ENCODE data around the gene CDHR1.

DNA sequence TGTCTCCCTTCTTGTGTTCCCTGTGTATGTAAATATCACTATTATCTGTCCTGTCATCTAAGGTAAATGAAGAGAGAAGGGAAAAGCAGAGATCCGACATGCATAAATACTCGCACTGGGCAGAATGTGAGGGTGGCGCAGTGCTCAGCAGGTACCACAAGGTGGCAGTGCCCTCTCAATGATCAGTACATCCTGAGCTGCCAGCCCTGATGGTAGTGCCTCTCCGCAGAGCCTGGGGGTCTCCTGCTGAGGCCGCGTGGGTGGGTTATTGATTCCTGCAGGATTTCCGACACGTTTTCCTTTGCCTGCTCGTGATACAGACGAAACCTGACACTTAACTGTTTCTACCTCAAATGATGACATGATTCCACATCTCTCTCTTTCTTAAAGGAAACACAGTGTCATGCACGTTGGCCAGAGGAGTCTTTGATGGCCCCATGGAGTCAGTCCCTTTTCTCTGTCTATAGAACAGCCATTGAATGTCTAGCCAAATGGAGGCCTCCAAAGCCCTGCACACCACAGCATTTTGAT is 70.3 kb downstream of the CDHR1 start:
- TF ChIP-seq EZH2 (IDR thresholded peaks at IDR 0.05) (no peak), POLR2AphosphoS5 (IDR thresholded peaks at IDR 0.05; ENCODE audit: borderline replicate concordance, low read depth, low read length) (no peak), FOXP2 (optimal IDR thresholded peaks at IDR 0.05; ENCODE audit: control extremely low read depth, extremely low read length, insufficient read depth) (no peak)

Data from SK-N-MC (cell line).